ENCODE measurements around the gene SPACDR. TPM values are rescaled to one million over a fixed set of nuclear protein-coding genes. Genes with fewer than 3 reads are reported as not detected.

SPACDR gene
- total and polyA plus RNA-seq, 7 donors: 0.63 to 0.95 TPM; not detected in 5

GRCh38 chr7:100437150-100438100, 26.6 kb downstream of the SPACDR start:
- Histone ChIP-seq H3K4me3 (peak overlapping the region in 2 of 4 donors; percentile 83 to 92), H3K9me3 (no peaks in the 10 kb centered on the region), H3K4me1 (peaks cover 0 to 25% (median 18%) of the 10 kb centered on the region in 4 donors), H3K36me3 (peaks cover 8 to 22% (median 16%) of the 10 kb centered on the region in 4 donors), H3K27ac (peak overlapping the region; percentile 94 to 98 (median 96)), H3K27me3 (no peaks in the 10 kb centered on the region)
- intact Hi-C loops (cut with DNase I): no loop called here
- DNase-seq: peak; percentile 76
- no peak for TF ChIP-seq POLR2A (IDR thresholded peaks at IDR 0.05)
- no peak for TF ChIP-seq EP300 (IDR thresholded peaks at IDR 0.05)
- no peak for TF ChIP-seq POLR2AphosphoS5 (IDR thresholded peaks at IDR 0.05)
- TF ChIP-seq CTCF (IDR thresholded peaks at IDR 0.05): no peak
- 92 to 93% methylated on average over 28 of the region's 28 CpGs for WGBS, 2 donors

GRCh38 chr7:100435401-100436304, 28.4 kb downstream of the SPACDR start:
- Histone ChIP-seq H3K4me3 (peak overlapping the region; percentile 83 to 96 (median 91)), H3K36me3 (peaks cover 8 to 27% (median 16%) of the 10 kb centered on the region in 4 donors), H3K27me3 (no peaks in the 10 kb centered on the region), H3K27ac (peak overlapping the region; percentile 94 to 98 (median 96)), H3K9me3 (no peaks in the 10 kb centered on the region), H3K4me1 (peaks cover 0 to 43% (median 35%) of the 10 kb centered on the region in 4 donors)
- intact Hi-C loops (cut with DNase I): loop anchor here (1.0 kb wide), 1 partner anchor 15 kb away; no protein-coding TSS in a partner anchor
- 1 to 2% methylated on average over 81 of the region's 81 CpGs for WGBS, 2 donors
- TF ChIP-seq POLR2AphosphoS5 (IDR thresholded peaks at IDR 0.05) (peak in 2 of 4 donors; percentile 40 to 44), CTCF (IDR thresholded peaks at IDR 0.05) (no peak)
- DNase-seq: peak; percentile 75

- Histone ChIP-seq H3K36me3 (peaks cover 8 to 27% (median 16%) of the 10 kb centered on the region in 4 donors), H3K4me1 (peaks cover 0 to 48% (median 41%) of the 10 kb centered on the region in 4 donors), H3K27ac (peak overlapping the region in 3 of 4 donors; percentile 94 to 98 (median 97)), H3K4me3 (peak overlapping the region in 3 of 4 donors; percentile 83 to 96 (median 92)), H3K9me3 (no peaks in the 10 kb centered on the region), H3K27me3 (no peaks in the 10 kb centered on the region)
- TF ChIP-seq CTCF (IDR thresholded peaks at IDR 0.05) (no peak), POLR2AphosphoS5 (IDR thresholded peaks at IDR 0.05) (no peak)
- intact Hi-C loops (cut with DNase I): no loop called here
- DNase-seq: peak; percentile 55
- WGBS, 2 donors: 66 to 78% methylated on average over 22 of the region's 22 CpGs
Observed at GRCh38 chr7:100434297-100435144, 29.5 kb downstream of the SPACDR start.
